ENCODE data around the gene MYLK4. TPM values are rescaled to one million over a fixed set of nuclear protein-coding genes. Genes with fewer than 3 reads are reported as not detected.
A peak's percentile ranks its signal among the peaks of the same experiment; 100 is the strongest.

Gene MYLK4
- total and polyA plus RNA-seq, 2 of the 13 experiments (the other 11 are each of a cell fraction or from before 2014, with no cell fraction given), result 0.26 to 0.29 TPM

DNA sequence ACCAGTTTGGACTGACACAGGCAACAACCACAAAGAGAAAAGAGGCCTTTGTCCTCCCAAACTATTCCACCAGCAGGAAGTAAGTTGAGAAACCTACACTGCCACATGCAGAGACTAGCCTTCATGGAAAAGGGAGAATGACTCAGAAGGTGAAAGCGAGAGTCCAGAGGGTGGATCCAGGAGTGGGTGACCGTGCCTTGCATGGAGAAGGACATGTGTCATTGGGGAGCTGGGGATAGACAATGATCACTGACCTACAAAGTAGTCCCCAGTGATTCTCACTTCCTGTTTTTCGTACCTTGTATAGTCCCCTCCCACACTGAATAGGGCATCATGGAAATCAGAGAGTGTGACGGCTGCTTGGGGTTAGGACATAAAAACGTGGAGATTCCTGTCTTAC lies 91.9 kb downstream of the MYLK4 start:
- Histone ChIP-seq H3K79me2 (ENCODE audit: insufficient read depth, low read length) (no peaks in the 10 kb centered on the region), H4K20me1 (ENCODE audit: insufficient read depth, low read length) (no peaks in the 10 kb centered on the region), H3K9ac (ENCODE audit: insufficient read depth, low read depth, low read length) (no peak overlapping the region), H3K27ac (ENCODE audit: extremely low read length, insufficient read depth, low read length) (no peak overlapping the region), H3K36me3 (replicated peaks in 1 of 2; ENCODE audit: control insufficient read depth in 1 of 2, insufficient read depth in 2 of 2, low read length in 2 of 2) (no peaks in the 10 kb centered on the region), H3K4me2 (ENCODE audit: low read depth, low read length) (peak overlapping the region; percentile 41), H2AFZ (ENCODE audit: low read length) (peak overlapping the region; percentile 44), H3K4me3 (replicated peaks in 1 of 3; ENCODE audit: insufficient read depth in 1 of 3, low read depth in 2 of 3, low read length in 3 of 3) (peak overlapping the region in 1 of 3 experiments; percentile 1; a peak in 1 of 6 replicates), H3K9me3 (ENCODE audit: low read length) (no peaks in the 10 kb centered on the region), H3K4me1 (ENCODE audit: insufficient read depth, low read length) (peaks cover 11% of the 10 kb centered on the region), H3K27me3 (ENCODE audit: control insufficient read depth in 1 of 2, insufficient read depth in 2 of 2, low read length in 2 of 2) (peaks cover 0 to 3% of the 10 kb centered on the region in 2 experiments; a peak in 1 of 5 replicates)
- WGBS (ENCODE audit: low lambda C conversion rate), result 9% methylated on average over 5 of the region's 5 CpGs
- FAIRE-seq, result no peak
- DNase-seq (ENCODE audit: low spot score), result peak; percentile 68
- BruUV-seq (replicated peaks), result no TSS peak
- POLR2A ChIA-PET, result no interaction called here
- intact Hi-C loops (cut with micrococcal nuclease; ENCODE audit: unreplicated experiment) (no loop called here), in situ Hi-C loops (cut with HindIII; ENCODE audit: extremely low pct_ligation_motif_present, low pct_unique_long_range_greater_than_20kb) (no loop called here)
- peak; percentile 93 for ATAC-seq
- CTCF ChIA-PET (ENCODE audit: low intra/inter-chr PET ratio, low total read pairs), result no interaction called here
- TF ChIP-seq DR1 (CRISPR knock-in tag; IDR thresholded peaks at IDR 0.05) (no peak), SALL1 (CRISPR knock-in tag; IDR thresholded peaks at IDR 0.05) (0 out of 2 replicates have a peak, but pooled peaks have one; percentile 26), ONECUT2 (CRISPR knock-in tag; IDR thresholded peaks at IDR 0.05) (no peak), ZFP62 (CRISPR knock-in tag; IDR thresholded peaks at IDR 0.05) (no peak), SIX1 (CRISPR knock-in tag; IDR thresholded peaks at IDR 0.05; ENCODE audit: borderline replicate concordance) (no peak), SOX5 (CRISPR knock-in tag; IDR thresholded peaks at IDR 0.05; ENCODE audit: borderline replicate concordance) (peak; percentile 61; the same call in 1 of the 2 replicates), ZMYM4 (CRISPR knock-in tag; IDR thresholded peaks at IDR 0.05) (no peak), MXI1 (IDR thresholded peaks at IDR 0.05; ENCODE audit: borderline replicate concordance, low read depth, low read length) (peak; percentile 46; the same call in 1 of the 3 replicates), ZNF589 (CRISPR knock-in tag; conservative IDR thresholded peaks at IDR 0.05) (no peak), ZNF234 (CRISPR knock-in tag; conservative IDR thresholded peaks at IDR 0.05) (no peak)
- TF ChIP-seq, protein P1, sequence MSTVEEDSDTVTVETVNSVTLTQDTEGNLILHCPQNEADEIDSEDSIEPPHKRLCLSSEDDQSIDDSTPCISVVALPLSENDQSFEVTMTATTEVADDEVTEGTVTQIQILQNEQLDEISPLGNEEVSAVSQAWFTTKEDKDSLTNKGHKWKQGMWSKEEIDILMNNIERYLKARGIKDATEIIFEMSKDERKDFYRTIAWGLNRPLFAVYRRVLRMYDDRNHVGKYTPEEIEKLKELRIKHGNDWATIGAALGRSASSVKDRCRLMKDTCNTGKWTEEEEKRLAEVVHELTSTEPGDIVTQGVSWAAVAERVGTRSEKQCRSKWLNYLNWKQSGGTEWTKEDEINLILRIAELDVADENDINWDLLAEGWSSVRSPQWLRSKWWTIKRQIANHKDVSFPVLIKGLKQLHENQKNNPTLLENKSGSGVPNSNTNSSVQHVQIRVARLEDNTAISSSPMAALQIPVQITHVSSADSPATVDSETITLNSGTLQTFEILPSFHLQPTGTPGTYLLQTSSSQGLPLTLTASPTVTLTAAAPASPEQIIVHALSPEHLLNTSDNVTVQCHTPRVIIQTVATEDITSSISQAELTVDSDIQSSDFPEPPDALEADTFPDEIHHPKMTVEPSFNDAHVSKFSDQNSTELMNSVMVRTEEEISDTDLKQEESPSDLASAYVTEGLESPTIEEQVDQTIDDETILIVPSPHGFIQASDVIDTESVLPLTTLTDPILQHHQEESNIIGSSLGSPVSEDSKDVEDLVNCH (CRISPR knock-in tag; IDR thresholded peaks at IDR 0.05), result no peak
- TF ChIP-seq, protein P2, sequence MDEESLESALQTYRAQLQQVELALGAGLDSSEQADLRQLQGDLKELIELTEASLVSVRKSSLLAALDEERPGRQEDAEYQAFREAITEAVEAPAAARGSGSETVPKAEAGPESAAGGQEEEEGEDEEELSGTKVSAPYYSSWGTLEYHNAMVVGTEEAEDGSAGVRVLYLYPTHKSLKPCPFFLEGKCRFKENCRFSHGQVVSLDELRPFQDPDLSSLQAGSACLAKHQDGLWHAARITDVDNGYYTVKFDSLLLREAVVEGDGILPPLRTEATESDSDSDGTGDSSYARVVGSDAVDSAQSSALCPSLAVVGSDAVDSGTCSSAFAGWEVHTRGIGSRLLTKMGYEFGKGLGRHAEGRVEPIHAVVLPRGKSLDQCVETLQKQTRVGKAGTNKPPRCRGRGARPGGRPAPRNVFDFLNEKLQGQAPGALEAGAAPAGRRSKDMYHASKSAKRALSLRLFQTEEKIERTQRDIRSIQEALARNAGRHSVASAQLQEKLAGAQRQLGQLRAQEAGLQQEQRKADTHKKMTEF (CRISPR knock-in tag; IDR thresholded peaks at IDR 0.05), result 0 out of 2 replicates have a peak, but pooled peaks have one; percentile 25
- TF ChIP-seq, protein P3, sequence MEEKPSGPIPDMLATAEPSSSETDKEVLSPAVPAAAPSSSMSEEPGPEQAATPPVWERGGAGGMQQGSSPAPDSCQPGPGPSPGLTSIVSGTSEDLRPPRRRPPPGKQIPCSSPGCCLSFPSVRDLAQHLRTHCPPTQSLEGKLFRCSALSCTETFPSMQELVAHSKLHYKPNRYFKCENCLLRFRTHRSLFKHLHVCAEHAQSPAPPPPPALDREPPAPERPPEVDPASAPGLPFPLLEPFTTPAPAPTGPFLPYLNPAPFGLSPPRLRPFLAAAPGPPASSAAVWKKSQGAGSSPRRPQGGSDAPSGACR (CRISPR knock-in tag; IDR thresholded peaks at IDR 0.05), result no peak
- TF ChIP-seq, protein P4, sequence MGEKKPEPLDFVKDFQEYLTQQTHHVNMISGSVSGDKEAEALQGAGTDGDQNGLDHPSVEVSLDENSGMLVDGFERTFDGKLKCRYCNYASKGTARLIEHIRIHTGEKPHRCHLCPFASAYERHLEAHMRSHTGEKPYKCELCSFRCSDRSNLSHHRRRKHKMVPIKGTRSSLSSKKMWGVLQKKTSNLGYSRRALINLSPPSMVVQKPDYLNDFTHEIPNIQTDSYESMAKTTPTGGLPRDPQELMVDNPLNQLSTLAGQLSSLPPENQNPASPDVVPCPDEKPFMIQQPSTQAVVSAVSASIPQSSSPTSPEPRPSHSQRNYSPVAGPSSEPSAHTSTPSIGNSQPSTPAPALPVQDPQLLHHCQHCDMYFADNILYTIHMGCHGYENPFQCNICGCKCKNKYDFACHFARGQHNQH (CRISPR knock-in tag; IDR thresholded peaks at IDR 0.05), result no peak
- TF ChIP-seq, protein P5, sequence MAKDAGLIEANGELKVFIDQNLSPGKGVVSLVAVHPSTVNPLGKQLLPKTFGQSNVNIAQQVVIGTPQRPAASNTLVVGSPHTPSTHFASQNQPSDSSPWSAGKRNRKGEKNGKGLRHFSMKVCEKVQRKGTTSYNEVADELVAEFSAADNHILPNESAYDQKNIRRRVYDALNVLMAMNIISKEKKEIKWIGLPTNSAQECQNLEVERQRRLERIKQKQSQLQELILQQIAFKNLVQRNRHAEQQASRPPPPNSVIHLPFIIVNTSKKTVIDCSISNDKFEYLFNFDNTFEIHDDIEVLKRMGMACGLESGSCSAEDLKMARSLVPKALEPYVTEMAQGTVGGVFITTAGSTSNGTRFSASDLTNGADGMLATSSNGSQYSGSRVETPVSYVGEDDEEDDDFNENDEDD (CRISPR knock-in tag; IDR thresholded peaks at IDR 0.05; ENCODE audit: borderline replicate concordance), result no peak
- TF ChIP-seq, protein P6, sequence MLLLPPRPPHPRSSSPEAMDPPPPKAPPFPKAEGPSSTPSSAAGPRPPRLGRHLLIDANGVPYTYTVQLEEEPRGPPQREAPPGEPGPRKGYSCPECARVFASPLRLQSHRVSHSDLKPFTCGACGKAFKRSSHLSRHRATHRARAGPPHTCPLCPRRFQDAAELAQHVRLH (CRISPR knock-in tag; IDR thresholded peaks at IDR 0.05; ENCODE audit: borderline replicate concordance, low read depth), result no peak

Data from HepG2 (cell line).